GM12875 (cell line): ENCODE data around the gene ZDHHC7.

ENCODE experiments used
- H3K4me3 ChIP-seq: one replicate; pipeline ENCODE4 v1.5.1; 2011; ENCODE audit warnings: low read depth, low read length, control low read depth
- TF ChIP-seq, protein P1 (sequence below): IDR thresholded peaks from 2 replicates; pipeline ENCODE4 v1.5.1; 2011; ENCODE audit warnings: low read depth, mild to moderate bottlenecking, control low read depth, inconsistent platforms, low read length, moderate library complexity, borderline replicate concordance; ENCODE audit not compliant: insufficient read depth

The ZDHHC7 gene

DNA sequence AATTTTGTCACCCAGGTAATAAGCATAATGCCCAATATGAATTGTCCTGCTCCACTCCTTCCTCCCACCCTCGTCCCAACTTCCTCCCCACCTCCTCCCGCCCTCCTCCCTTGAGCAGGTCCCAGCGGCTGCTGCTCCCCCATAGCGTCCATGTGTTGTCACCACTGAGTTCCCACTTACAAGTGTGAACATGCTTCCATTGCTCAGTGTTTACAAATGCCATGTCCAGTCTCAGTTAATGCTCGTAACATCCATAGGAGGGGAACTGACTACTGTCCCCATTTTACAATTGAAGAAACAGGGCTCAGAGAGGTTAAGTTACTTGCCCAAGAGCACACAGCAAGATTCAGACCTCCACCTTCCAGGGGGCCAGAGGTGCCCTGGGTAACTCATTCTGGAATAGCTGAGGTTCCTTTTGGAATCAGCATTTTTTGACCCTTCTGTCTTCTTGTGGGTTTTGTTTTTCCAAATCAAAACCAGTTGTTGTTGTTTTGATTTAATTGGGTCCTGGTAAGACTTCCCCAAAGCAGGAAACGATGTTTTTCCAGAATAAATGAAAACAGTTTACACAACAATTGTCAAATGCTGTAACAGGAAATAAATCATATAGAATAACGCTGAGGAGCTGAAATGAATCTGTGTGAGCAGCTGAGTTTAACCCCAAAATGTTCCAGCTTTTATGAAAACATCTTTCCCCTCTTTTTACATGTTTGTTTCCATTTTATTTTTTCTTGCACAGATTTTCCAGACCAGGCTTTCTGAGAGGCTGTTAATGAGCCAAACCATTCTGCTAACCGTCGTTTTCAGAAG lies 73.9 kb downstream of the ZDHHC7 start:
- TF ChIP-seq, protein P1, sequence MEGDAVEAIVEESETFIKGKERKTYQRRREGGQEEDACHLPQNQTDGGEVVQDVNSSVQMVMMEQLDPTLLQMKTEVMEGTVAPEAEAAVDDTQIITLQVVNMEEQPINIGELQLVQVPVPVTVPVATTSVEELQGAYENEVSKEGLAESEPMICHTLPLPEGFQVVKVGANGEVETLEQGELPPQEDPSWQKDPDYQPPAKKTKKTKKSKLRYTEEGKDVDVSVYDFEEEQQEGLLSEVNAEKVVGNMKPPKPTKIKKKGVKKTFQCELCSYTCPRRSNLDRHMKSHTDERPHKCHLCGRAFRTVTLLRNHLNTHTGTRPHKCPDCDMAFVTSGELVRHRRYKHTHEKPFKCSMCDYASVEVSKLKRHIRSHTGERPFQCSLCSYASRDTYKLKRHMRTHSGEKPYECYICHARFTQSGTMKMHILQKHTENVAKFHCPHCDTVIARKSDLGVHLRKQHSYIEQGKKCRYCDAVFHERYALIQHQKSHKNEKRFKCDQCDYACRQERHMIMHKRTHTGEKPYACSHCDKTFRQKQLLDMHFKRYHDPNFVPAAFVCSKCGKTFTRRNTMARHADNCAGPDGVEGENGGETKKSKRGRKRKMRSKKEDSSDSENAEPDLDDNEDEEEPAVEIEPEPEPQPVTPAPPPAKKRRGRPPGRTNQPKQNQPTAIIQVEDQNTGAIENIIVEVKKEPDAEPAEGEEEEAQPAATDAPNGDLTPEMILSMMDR: no peak
- H3K4me3 ChIP-seq: no peak overlapping the region

DNA sequence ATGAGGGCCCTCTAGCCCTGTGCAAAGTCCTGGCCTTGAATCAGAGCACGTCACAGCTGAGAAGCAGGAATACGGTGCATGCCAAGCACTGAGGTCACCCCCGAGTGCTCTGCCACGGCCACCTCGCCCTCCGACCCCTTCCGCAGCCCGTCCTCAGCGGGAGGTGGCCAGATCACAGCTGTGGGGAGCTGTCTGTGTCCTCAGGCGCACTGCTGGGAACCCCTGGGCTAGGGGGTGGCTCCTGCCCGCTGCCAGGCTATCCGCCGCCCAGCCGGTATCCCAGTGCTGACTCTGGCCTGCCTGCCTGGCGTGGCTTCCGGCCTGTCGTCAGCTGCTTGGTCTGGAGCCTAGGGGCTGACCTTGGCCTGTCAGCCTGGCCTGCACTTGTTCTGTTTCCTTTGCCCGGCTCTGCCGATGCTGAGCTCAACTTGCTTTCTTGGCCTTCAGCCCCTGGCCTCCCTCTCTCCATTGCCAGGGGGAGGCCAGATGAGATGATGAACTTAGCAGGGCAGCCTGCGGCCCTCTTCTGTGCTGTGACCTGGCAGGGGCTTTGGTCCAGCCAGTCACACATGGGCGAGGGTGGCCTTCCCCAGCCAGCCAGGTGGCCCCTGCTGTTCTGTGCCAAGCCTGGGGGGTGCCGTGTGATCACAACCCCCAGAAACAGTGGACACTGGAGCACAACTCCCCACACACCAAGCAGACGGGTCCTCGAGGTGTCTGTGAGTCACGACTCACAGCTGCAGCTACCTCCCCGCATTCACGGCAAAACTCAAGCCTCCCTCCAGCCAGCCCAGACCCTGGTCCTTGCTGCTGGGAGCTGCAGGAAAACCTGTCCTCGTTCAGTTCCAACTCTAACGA lies 77.3 kb downstream of the ZDHHC7 start:
- no peak overlapping the region for H3K4me3 ChIP-seq
- TF ChIP-seq, protein P1: no peak

DNA sequence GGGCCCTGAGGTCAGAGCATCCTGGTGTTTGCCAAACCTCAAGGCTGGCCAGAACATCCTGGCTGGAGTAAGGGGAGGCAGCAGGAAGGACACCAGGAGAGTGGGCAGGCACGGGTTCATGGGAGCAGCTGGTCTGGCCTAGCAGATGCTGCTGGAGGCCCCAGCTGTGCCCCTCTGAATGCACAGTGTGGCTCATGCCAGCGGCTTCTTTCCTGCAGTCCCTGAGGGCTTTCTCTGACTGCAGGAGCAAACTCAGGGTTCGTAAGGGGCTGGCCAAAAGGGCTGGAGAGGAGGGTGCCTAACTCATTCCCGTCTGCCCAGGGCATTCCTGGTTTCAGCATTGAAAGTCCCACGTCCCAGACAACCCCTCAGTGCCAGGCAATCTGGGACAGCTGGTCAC lies 78.7 kb downstream of the ZDHHC7 start:
- TF ChIP-seq, protein P1: no peak
- H3K4me3 ChIP-seq: no peak overlapping the region

DNA sequence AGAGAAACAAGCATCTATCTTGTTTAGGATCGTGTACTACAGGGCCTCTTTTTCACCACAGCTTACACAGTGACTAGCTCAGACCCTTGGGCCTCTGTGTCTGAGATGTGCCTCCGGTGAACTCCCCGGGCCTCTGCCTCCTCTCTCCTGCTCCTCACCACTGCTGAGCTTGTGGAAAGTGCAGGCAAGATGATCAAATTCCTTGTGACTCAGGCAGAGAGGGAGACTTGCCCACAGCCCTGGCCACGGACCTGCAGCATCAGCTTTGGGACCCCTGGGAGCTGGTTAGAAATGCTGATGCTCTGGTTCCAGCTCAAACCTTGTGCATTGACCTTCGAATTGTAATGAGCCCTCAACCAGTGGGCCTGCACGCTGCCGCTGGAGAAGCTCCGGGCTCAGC lies 79.8 kb downstream of the ZDHHC7 start:
- TF ChIP-seq, protein P1: no peak
- no peak overlapping the region for H3K4me3 ChIP-seq

DNA sequence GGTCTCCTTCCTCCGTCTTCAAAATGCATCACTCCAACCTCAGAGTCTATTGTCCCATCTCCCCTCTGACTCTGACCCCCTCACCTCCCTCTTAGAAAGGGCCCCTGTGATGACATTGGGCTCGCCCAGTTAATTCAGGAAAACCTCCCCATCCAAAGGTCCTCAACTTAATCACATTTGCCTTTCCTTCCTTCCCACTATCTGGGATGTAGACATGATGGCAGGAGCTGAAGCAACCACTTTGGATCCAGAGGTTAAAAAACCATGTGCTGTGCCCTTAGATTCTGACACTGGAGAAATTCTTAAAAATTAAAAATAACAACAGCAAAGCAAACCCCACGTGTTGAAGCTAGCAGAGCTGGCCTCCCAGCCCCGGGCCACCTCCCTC lies 80.2 kb downstream of the ZDHHC7 start:
- H3K4me3 ChIP-seq: no peak overlapping the region
- TF ChIP-seq, protein P1: no peak

DNA sequence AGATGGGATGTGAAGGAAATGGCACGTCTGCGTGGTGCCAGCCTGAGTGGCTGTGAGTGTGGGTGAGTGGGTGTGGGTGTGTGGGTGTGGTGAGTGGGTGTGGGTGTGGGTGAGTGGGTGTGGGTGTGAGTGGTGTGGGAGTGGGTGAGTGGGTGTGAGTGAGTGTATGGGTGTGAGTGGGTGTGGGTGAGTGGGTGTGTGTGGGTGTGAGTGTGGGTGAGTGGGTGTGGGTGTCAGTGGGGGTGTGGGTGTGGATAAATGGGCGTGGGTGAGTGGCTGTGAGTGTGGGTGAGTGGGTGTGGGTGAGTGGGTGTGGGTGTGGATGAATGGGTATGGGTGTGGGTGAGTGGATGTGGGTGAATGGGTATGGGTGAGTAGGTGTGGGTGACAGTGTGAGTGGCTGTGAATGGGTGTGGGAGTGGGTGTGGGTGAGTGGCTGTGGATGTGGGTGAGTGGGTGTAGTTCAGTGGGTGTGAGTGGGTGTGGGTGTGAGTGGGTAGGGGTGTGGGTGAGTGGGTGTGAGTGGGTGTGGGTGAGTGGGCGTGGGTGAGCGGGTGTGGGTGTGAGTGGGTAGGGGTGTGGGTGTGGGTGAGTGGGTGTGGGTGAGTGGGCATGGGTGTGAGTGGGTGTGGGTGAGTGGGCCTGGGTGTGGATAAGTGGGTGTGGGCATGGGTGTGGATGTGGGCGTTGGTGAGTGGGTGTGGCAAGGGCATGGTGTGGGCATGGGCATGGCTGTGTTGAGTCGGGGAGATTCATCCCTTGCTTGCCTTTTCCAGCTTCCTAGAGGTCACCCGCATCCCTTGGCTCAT lies 80.8 kb downstream of the ZDHHC7 start:
- no peak overlapping the region for H3K4me3 ChIP-seq
- TF ChIP-seq, protein P1: no peak
